ENCODE data around the gene ETV3. TPM values are rescaled to one million over a fixed set of nuclear protein-coding genes. Genes with fewer than 3 reads are reported as not detected.

The ETV3 gene
- polyA plus RNA-seq, 1 experiment, result 7.4 TPM

- ChIA-PET POLR2A (no interaction called here), CTCF (interaction anchor here (1.2 to 6.8 kb wide), 6 partner anchors 9 to 70 kb away, joined by 5 to 243 read pairs (median 32); partner anchors contain the start of gene ETV3)
- Histone ChIP-seq H3K27me3 (ENCODE audit: control insufficient read depth, insufficient read depth, low read length) (peaks cover 6% of the 10 kb centered on the region), H3K4me3 (ENCODE audit: low read depth, low read length) (no peak overlapping the region), H3K36me3 (ENCODE audit: control insufficient read depth, insufficient read depth, low read length) (no peaks in the 10 kb centered on the region)
- no peak for DNase-seq (ENCODE audit: low read depth)
- TF ChIP-seq, protein P1, sequence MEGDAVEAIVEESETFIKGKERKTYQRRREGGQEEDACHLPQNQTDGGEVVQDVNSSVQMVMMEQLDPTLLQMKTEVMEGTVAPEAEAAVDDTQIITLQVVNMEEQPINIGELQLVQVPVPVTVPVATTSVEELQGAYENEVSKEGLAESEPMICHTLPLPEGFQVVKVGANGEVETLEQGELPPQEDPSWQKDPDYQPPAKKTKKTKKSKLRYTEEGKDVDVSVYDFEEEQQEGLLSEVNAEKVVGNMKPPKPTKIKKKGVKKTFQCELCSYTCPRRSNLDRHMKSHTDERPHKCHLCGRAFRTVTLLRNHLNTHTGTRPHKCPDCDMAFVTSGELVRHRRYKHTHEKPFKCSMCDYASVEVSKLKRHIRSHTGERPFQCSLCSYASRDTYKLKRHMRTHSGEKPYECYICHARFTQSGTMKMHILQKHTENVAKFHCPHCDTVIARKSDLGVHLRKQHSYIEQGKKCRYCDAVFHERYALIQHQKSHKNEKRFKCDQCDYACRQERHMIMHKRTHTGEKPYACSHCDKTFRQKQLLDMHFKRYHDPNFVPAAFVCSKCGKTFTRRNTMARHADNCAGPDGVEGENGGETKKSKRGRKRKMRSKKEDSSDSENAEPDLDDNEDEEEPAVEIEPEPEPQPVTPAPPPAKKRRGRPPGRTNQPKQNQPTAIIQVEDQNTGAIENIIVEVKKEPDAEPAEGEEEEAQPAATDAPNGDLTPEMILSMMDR (IDR thresholded peaks at IDR 0.05; ENCODE audit: insufficient read depth, low read depth, low read length), result no peak
These were observed 16.1 kb upstream of the ETV3 start for GRCh38 chr1:157154291-157154690.

DNA sequence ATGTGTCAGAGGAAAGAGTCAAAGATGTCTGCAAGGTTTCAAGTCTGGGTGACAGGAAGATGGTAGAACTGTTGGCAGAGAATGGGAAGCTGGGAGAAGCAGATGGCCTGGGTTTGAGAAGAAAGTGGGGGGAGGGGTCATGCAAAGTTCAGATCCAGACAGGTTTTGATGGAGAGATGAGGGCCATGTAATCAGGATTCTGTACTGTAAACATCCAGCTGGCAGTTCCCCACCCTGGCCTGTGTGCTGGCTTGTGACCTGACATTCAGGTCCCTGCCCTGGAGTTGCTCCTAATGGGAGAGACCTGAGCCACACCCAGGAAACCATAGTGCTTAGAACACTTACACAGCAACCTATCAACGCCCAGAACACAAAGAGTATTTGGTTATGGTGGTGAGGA, 15.6 kb upstream of the ETV3 start:
- POLR2A ChIA-PET, result no interaction called here
- no peak overlapping the region for H3K4me3 ChIP-seq (ENCODE audit: low read depth, low read length)
- TF ChIP-seq, protein P1 (IDR thresholded peaks at IDR 0.05; ENCODE audit: insufficient read depth, low read depth, low read length), result no peak
- peaks cover 3% of the 10 kb centered on the region for H3K27me3 ChIP-seq (ENCODE audit: control insufficient read depth, insufficient read depth, low read length)
- CTCF ChIA-PET, result interaction anchor here (4.3 to 6.8 kb wide), 3 partner anchors 14 to 65 kb away, joined by 37 to 243 read pairs (median 55); partner anchors contain the start of gene ETV3
- H3K36me3 ChIP-seq (ENCODE audit: control insufficient read depth, insufficient read depth, low read length), result no peaks in the 10 kb centered on the region
- DNase-seq (ENCODE audit: low read depth), result no peak

- ChIA-PET CTCF (interaction anchor here (0.8 to 6.8 kb wide), 4 partner anchors 14 to 78 kb away, joined by 4 to 243 read pairs (median 5); partner anchors contain the start of gene ETV3), POLR2A (no interaction called here)
- Histone ChIP-seq H3K4me3 (ENCODE audit: low read depth, low read length) (no peak overlapping the region), H3K36me3 (ENCODE audit: control insufficient read depth, insufficient read depth, low read length) (no peaks in the 10 kb centered on the region), H3K27me3 (ENCODE audit: control insufficient read depth, insufficient read depth, low read length) (peaks cover 3% of the 10 kb centered on the region)
- no peak for DNase-seq (ENCODE audit: low read depth)
- TF ChIP-seq, protein P1 (IDR thresholded peaks at IDR 0.05; ENCODE audit: insufficient read depth, low read depth, low read length), result no peak
These were observed 14.3 kb upstream of the ETV3 start for GRCh38 chr1:157152510-157152909.

DNA sequence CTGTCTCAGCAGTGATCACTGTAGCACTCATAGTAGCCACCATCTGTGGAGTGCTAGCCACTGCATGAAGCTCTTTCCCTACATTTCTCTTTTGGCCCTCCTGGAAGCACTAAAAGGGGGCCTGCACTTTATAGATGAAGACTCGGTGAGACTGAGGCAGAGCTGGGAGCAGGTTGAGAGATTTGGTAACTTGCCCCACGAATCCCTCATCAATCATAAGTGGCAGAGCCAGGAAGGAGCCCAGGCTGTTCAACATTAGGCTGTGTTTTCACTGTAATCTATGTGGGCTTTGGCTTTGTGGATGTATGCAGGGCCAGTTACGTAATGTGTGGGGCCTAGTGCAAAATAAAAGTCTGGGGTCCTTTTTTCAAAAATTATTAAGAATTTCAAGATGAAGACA, 13.3 kb upstream of the ETV3 start:
- CTCF ChIA-PET, result interaction anchor here (0.7 to 1.4 kb wide), 3 partner anchors 12 to 61 kb away, joined by 3 to 12 read pairs (median 5); no protein-coding TSS in a partner anchor
- POLR2A ChIA-PET, result no interaction called here

GRCh38 chr1:157151073-157151472, 12.9 kb upstream of the ETV3 start:
- H3K36me3 ChIP-seq (ENCODE audit: control insufficient read depth, insufficient read depth, low read length), result no peaks in the 10 kb centered on the region
- H3K4me3 ChIP-seq (ENCODE audit: low read depth, low read length), result no peak overlapping the region
- ChIA-PET CTCF (interaction anchor here (0.7 to 1.4 kb wide), 3 partner anchors 12 to 61 kb away, joined by 3 to 12 read pairs (median 5); no protein-coding TSS in a partner anchor), POLR2A (no interaction called here)
- H3K27me3 ChIP-seq (ENCODE audit: control insufficient read depth, insufficient read depth, low read length), result peaks cover 3% of the 10 kb centered on the region
- TF ChIP-seq, protein P1 (IDR thresholded peaks at IDR 0.05; ENCODE audit: insufficient read depth, low read depth, low read length), result no peak
- DNase-seq (ENCODE audit: low read depth), result no peak

More for the DNA sequence above, 13.3 kb upstream of the ETV3 start:
- no peaks in the 10 kb centered on the region for H3K36me3 ChIP-seq (ENCODE audit: control insufficient read depth, insufficient read depth, low read length)
- no peak overlapping the region for H3K4me3 ChIP-seq (ENCODE audit: low read depth, low read length)
- H3K27me3 ChIP-seq (ENCODE audit: control insufficient read depth, insufficient read depth, low read length), result peaks cover 3% of the 10 kb centered on the region
- TF ChIP-seq, protein P1 (IDR thresholded peaks at IDR 0.05; ENCODE audit: insufficient read depth, low read depth, low read length), result no peak
- DNase-seq (ENCODE audit: low read depth), result no peak
